ENCODE results near the gene SLC35B2. TPM values are rescaled to one million over a fixed set of nuclear protein-coding genes. Genes with fewer than 3 reads are reported as not detected.
"Not testable (repeated sequence)": the region's sequence is repeated elsewhere in the genome, so short reads cannot be mapped to it uniquely, and the experiment has no call there.

SLC35B2 gene
- total RNA-seq, 4 donors from 2014 or later, result 26.2 to 38.5 (median 30.9) TPM

GRCh38 chr6:44232676-44233566 is 24.4 kb downstream of the SLC35B2 start:
- no peaks in the 10 kb centered on the region for H3K9me3 ChIP-seq
- H3K4me1 ChIP-seq, result peaks cover 60% of the 10 kb centered on the region
- H3K4me3 ChIP-seq, result no peak overlapping the region
- TF ChIP-seq POLR2A (IDR thresholded peaks at IDR 0.05) (no peak), EP300 (IDR thresholded peaks at IDR 0.05) (no peak), POLR2AphosphoS5 (IDR thresholded peaks at IDR 0.05) (no peak)
- TF ChIP-seq, protein P1, sequence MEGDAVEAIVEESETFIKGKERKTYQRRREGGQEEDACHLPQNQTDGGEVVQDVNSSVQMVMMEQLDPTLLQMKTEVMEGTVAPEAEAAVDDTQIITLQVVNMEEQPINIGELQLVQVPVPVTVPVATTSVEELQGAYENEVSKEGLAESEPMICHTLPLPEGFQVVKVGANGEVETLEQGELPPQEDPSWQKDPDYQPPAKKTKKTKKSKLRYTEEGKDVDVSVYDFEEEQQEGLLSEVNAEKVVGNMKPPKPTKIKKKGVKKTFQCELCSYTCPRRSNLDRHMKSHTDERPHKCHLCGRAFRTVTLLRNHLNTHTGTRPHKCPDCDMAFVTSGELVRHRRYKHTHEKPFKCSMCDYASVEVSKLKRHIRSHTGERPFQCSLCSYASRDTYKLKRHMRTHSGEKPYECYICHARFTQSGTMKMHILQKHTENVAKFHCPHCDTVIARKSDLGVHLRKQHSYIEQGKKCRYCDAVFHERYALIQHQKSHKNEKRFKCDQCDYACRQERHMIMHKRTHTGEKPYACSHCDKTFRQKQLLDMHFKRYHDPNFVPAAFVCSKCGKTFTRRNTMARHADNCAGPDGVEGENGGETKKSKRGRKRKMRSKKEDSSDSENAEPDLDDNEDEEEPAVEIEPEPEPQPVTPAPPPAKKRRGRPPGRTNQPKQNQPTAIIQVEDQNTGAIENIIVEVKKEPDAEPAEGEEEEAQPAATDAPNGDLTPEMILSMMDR (IDR thresholded peaks at IDR 0.05), result no peak
- no peak for DNase-seq (ENCODE audit: low spot score in 2 of 2)
- peaks cover 37% of the 10 kb centered on the region for H3K36me3 ChIP-seq
- peak overlapping the region; percentile 61 for H3K27ac ChIP-seq
- WGBS, result 83% methylated on average over 14 of the region's 16 CpGs
- H3K27me3 ChIP-seq, result no peaks in the 10 kb centered on the region

GRCh38 chr6:44231426-44231825 is 25.9 kb downstream of the SLC35B2 start:
- H3K27ac ChIP-seq; H3K4me3 ChIP-seq; DNase-seq (ENCODE audit: low spot score in 2 of 2); H3K27me3 ChIP-seq; H3K9me3 ChIP-seq: not testable (repeated sequence)
- Histone ChIP-seq H3K36me3 (peaks cover 37% of the 10 kb centered on the region), H3K4me1 (peaks cover 62% of the 10 kb centered on the region)
- 88% methylated on average over 8 of the region's 9 CpGs for WGBS

GRCh38 chr6:44230034-44230675 is 27.2 kb downstream of the SLC35B2 start:
- no peak overlapping the region for H3K27ac ChIP-seq
- no peak overlapping the region for H3K4me3 ChIP-seq
- H3K9me3 ChIP-seq, result no peaks in the 10 kb centered on the region
- WGBS, result 90% methylated on average over 2 of the region's 10 CpGs
- peaks cover 62% of the 10 kb centered on the region for H3K4me1 ChIP-seq
- DNase-seq (ENCODE audit: low spot score in 2 of 2), result no peak
- TF ChIP-seq POLR2AphosphoS5 (IDR thresholded peaks at IDR 0.05), result no peak
- TF ChIP-seq, protein P1 (IDR thresholded peaks at IDR 0.05), result no peak
- TF ChIP-seq EP300 (IDR thresholded peaks at IDR 0.05), result no peak
- TF ChIP-seq POLR2A (IDR thresholded peaks at IDR 0.05), result no peak
- no peaks in the 10 kb centered on the region for H3K27me3 ChIP-seq
- H3K36me3 ChIP-seq, result peaks cover 37% of the 10 kb centered on the region

DNA sequence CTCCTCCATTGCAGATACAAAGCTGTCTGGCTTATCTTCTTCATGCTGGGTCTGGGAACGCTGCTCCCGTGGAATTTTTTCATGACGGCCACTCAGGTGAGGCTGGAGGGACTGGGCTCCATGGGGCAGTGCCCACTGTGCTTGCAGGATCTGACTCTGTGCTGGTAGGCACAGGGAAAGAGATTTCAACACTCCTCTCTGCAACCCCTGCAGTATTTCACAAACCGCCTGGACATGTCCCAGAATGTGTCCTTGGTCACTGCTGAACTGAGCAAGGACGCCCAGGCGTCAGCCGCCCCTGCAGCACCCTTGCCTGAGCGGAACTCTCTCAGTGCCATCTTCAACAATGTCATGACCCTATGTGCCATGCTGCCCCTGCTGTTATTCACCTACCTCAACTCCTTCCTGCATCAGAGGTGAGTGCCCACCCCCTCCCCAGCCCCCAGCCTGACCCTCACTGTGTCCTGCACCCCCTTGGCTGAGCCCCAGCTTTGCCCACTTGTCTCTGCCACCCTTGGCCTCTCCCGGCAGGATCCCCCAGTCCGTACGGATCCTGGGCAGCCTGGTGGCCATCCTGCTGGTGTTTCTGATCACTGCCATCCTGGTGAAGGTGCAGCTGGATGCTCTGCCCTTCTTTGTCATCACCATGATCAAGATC is 27.8 kb downstream of the SLC35B2 start:
- Histone ChIP-seq H3K27ac (no peak overlapping the region), H3K9me3 (no peaks in the 10 kb centered on the region), H3K4me3 (no peak overlapping the region), H3K4me1 (peaks cover 62% of the 10 kb centered on the region), H3K27me3 (no peaks in the 10 kb centered on the region), H3K36me3 (peaks cover 37% of the 10 kb centered on the region)
- no peak for DNase-seq (ENCODE audit: low spot score in 2 of 2)
- 86% methylated on average over 11 of the region's 11 CpGs for WGBS
- TF ChIP-seq POLR2AphosphoS5 (IDR thresholded peaks at IDR 0.05), result no peak
- TF ChIP-seq, protein P1 (IDR thresholded peaks at IDR 0.05), result no peak
- no peak for TF ChIP-seq EP300 (IDR thresholded peaks at IDR 0.05)
- TF ChIP-seq POLR2A (IDR thresholded peaks at IDR 0.05), result no peak

DNA sequence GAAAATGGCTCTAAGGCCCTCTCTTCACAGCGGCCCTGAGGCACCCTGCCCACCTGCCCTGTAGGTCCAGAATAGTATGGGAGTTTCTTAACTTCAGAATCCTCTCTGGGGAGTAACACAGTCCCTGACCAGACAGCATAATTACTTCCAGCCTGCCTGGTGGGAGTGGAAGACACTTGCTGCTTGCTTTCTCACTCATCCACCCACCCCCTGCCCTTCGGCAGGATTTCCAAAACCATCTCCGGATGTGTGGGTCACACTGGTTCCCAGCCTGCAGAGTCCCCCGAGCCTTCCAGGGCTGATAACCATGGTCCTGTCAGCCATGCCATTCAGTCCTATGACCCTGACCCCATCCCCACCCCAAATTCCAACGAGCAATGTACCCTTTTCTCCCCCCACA is 28.5 kb downstream of the SLC35B2 start:
- H3K36me3 ChIP-seq, result peaks cover 37% of the 10 kb centered on the region
- no peak for DNase-seq (ENCODE audit: low spot score in 2 of 2)
- H3K9me3 ChIP-seq, result no peaks in the 10 kb centered on the region
- peaks cover 62% of the 10 kb centered on the region for H3K4me1 ChIP-seq
- no peak overlapping the region for H3K4me3 ChIP-seq
- no peak for TF ChIP-seq POLR2AphosphoS5 (IDR thresholded peaks at IDR 0.05)
- no peak for TF ChIP-seq EP300 (IDR thresholded peaks at IDR 0.05)
- no peak for TF ChIP-seq POLR2A (IDR thresholded peaks at IDR 0.05)
- TF ChIP-seq, protein P1 (IDR thresholded peaks at IDR 0.05), result no peak
- H3K27ac ChIP-seq, result no peak overlapping the region
- no peaks in the 10 kb centered on the region for H3K27me3 ChIP-seq
- 80% methylated on average over 5 of the region's 5 CpGs for WGBS
